WTC11 (cell line): ENCODE results near the gene VCL.

Experiments
- ZBTB21 ChIP-seq: sonication (generic); formaldehyde crosslinking; IDR thresholded peaks from 2 replicates; pipeline ENCODE4 v1.8.1; 2023; ENCODE audit warnings: mild to moderate bottlenecking, missing genetic modification reagents, borderline replicate concordance
- TF ChIP-seq, protein P1 (sequence below): fragments of 200-600 bp; IDR thresholded peaks from 2 replicates; pipeline ENCODE4 v1.8.0; 2022; ENCODE audit warnings: antibody characterized with exemption

DNA sequence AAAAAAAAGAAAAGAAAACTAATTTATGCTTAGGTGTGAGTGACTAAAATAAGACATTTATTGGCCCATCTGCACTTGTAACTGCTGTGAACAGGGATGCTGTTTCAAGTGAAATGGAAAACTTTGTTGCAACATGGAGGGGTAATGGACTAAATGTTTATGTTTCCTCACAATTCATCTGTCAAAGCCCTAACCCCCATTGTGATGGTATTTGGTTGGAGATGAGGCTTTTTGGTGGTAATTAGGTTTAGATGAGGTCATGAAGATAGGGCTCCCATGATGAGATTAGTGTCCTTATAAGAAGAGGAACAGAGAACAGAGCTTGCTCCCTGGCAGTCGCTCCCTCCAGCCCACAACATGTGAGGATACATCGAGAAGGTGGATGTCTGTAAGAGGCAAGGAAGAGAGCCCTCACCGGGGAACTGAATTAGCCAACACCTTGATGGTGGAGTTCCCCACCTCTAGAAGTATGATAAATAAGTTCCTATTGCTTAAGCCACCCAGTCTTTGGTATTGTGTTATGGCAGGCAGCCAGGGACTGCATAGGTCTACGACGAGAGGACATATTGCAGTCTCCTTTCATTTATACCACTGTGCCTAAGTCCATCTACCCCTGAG is 28.6 kb upstream of the VCL start:
- no peak for TF ChIP-seq ZBTB21 (CRISPR knock-in tag)
- TF ChIP-seq, protein P1, sequence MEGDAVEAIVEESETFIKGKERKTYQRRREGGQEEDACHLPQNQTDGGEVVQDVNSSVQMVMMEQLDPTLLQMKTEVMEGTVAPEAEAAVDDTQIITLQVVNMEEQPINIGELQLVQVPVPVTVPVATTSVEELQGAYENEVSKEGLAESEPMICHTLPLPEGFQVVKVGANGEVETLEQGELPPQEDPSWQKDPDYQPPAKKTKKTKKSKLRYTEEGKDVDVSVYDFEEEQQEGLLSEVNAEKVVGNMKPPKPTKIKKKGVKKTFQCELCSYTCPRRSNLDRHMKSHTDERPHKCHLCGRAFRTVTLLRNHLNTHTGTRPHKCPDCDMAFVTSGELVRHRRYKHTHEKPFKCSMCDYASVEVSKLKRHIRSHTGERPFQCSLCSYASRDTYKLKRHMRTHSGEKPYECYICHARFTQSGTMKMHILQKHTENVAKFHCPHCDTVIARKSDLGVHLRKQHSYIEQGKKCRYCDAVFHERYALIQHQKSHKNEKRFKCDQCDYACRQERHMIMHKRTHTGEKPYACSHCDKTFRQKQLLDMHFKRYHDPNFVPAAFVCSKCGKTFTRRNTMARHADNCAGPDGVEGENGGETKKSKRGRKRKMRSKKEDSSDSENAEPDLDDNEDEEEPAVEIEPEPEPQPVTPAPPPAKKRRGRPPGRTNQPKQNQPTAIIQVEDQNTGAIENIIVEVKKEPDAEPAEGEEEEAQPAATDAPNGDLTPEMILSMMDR, result no peak
